Ishikawa (cell line): ENCODE measurements around the gene CLRN3.

Source experiments
- CEBPB ChIP-seq: IDR thresholded peaks from 2 replicates; pipeline ENCODE4 v1.6.1; 2012
- CREB1 ChIP-seq: IDR thresholded peaks from 2 replicates; pipeline ENCODE4 v1.6.1; 2012; ENCODE audit warnings: low read depth
- EGR1 ChIP-seq: IDR thresholded peaks from 2 replicates; pipeline ENCODE4 v1.6.1; 2012
- EP300 ChIP-seq: IDR thresholded peaks from 2 replicates; pipeline ENCODE4 v1.6.1; 2012; ENCODE audit warnings: borderline replicate concordance
- FOXM1 ChIP-seq: IDR thresholded peaks from 2 replicates; pipeline ENCODE4 v1.6.1; 2012; ENCODE audit warnings: low read depth, borderline replicate concordance
- NFIC ChIP-seq: IDR thresholded peaks from 2 replicates; pipeline ENCODE4 v1.6.1; 2012
- RAD21 ChIP-seq: IDR thresholded peaks from 2 replicates; pipeline ENCODE4 v1.6.1; 2012; ENCODE audit warnings: low read depth
- TAF1 ChIP-seq: IDR thresholded peaks from 2 replicates; pipeline ENCODE4 v1.6.1; 2012; ENCODE audit warnings: low read depth, mild to moderate bottlenecking
- TCF12 ChIP-seq: IDR thresholded peaks from 2 replicates; pipeline ENCODE4 v1.6.1; 2012; ENCODE audit warnings: low read depth
- TEAD4 ChIP-seq: IDR thresholded peaks from 2 replicates; pipeline ENCODE4 v1.6.1; 2012
- YY1 ChIP-seq: IDR thresholded peaks from 2 replicates; pipeline ENCODE4 v1.6.1; 2012; ENCODE audit warnings: low read depth
- ZBTB7A ChIP-seq: IDR thresholded peaks from 2 replicates; pipeline ENCODE4 v1.6.1; 2012; ENCODE audit warnings: low read depth
- TF ChIP-seq, protein P1 (sequence below): IDR thresholded peaks from 2 replicates; pipeline ENCODE4 v1.6.1; 2012
- TF ChIP-seq, protein P2 (sequence below): IDR thresholded peaks from 2 replicates; pipeline ENCODE4 v1.6.1; 2012; ENCODE audit warnings: low read depth, mild to moderate bottlenecking
- TF ChIP-seq, protein P3 (sequence below): IDR thresholded peaks from 2 replicates; pipeline ENCODE4 v1.6.1; 2012

The CLRN3 gene

DNA sequence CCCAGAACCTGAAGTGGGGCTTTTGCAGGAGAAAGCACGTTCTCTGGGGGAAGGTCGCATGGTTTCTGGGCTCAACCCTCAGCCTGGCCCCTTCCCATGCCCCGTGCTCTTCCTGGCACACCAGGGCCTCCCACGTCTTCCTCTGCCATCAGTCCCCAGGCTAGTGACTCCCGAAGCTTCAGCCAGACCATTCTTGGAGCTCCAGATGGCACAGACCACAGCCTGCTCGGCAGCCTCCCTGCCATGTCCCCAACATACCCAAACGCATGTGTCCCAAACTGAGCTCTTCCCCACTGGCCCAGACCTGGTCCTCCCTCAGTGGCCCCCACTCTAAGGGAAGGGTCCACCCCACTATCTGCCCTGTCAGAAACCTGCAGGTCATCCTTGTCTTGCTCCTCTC is 47.0 kb downstream of the CLRN3 start:
- TF ChIP-seq NFIC (no peak), EP300 (no peak), TCF12 (no peak), RAD21 (no peak), TEAD4 (no peak), YY1 (no peak), TAF1 (no peak), ZBTB7A (no peak)
- TF ChIP-seq, protein P1, sequence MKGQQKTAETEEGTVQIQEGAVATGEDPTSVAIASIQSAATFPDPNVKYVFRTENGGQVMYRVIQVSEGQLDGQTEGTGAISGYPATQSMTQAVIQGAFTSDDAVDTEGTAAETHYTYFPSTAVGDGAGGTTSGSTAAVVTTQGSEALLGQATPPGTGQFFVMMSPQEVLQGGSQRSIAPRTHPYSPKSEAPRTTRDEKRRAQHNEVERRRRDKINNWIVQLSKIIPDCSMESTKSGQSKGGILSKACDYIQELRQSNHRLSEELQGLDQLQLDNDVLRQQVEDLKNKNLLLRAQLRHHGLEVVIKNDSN = no peak
- TF ChIP-seq, protein P2, sequence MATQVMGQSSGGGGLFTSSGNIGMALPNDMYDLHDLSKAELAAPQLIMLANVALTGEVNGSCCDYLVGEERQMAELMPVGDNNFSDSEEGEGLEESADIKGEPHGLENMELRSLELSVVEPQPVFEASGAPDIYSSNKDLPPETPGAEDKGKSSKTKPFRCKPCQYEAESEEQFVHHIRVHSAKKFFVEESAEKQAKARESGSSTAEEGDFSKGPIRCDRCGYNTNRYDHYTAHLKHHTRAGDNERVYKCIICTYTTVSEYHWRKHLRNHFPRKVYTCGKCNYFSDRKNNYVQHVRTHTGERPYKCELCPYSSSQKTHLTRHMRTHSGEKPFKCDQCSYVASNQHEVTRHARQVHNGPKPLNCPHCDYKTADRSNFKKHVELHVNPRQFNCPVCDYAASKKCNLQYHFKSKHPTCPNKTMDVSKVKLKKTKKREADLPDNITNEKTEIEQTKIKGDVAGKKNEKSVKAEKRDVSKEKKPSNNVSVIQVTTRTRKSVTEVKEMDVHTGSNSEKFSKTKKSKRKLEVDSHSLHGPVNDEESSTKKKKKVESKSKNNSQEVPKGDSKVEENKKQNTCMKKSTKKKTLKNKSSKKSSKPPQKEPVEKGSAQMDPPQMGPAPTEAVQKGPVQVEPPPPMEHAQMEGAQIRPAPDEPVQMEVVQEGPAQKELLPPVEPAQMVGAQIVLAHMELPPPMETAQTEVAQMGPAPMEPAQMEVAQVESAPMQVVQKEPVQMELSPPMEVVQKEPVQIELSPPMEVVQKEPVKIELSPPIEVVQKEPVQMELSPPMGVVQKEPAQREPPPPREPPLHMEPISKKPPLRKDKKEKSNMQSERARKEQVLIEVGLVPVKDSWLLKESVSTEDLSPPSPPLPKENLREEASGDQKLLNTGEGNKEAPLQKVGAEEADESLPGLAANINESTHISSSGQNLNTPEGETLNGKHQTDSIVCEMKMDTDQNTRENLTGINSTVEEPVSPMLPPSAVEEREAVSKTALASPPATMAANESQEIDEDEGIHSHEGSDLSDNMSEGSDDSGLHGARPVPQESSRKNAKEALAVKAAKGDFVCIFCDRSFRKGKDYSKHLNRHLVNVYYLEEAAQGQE = no peak

DNA sequence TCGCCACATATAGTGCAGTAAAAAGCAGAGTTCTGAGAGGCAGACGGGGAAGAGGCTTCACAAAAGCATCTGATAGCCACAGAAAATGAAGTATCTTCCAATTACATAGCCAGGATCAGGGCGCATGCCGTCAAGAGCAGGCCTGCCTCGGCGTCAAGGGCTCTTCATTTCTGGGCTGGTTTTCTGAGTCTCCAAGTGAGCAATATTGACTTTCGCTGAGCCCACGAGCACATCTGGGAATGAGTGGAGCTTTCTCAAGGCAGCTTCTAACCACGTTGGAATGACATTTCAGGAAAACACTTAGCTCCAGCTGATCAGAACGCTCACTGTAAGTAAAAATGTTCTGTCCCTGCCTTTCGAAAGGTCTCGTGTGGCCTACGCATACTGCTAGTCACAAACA is 51.9 kb downstream of the CLRN3 start:
- TF ChIP-seq TAF1 (no peak), FOXM1 (no peak), CREB1 (no peak), EGR1 (no peak), CEBPB (no peak), YY1 (no peak), NFIC (no peak), TEAD4 (no peak), ZBTB7A (no peak), TCF12 (no peak), RAD21 (no peak), EP300 (no peak)
- TF ChIP-seq, protein P1 = no peak
- TF ChIP-seq, protein P2 = no peak
- TF ChIP-seq, protein P3, sequence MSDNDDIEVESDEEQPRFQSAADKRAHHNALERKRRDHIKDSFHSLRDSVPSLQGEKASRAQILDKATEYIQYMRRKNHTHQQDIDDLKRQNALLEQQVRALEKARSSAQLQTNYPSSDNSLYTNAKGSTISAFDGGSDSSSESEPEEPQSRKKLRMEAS = no peak

DNA sequence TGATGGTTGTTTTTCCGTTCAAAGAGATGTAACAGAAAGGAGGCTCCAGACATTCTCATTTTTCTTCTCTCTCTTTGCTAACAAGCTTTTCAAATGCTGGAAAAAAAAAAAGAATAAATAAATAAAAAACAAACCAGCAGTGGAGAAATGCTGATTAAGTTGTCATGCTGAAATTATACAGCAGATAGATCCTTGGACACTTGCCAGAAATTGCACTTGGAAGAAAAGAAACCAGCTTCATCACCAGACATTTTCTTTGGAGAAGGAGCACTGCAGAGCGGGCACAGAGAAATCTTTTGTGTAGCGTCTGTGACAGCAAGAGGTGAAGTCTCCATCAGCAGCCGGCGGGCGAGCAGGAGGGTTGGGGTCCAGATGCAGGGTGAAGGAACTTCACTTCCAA is 55.8 kb downstream of the CLRN3 start:
- TF ChIP-seq NFIC (no peak), YY1 (no peak), CREB1 (no peak), FOXM1 (no peak), RAD21 (no peak), EGR1 (no peak), ZBTB7A (no peak), TCF12 (no peak), CEBPB (no peak), EP300 (no peak), TAF1 (no peak), TEAD4 (no peak)
- TF ChIP-seq, protein P2 = no peak
- TF ChIP-seq, protein P3 = no peak
- TF ChIP-seq, protein P1 = no peak

DNA sequence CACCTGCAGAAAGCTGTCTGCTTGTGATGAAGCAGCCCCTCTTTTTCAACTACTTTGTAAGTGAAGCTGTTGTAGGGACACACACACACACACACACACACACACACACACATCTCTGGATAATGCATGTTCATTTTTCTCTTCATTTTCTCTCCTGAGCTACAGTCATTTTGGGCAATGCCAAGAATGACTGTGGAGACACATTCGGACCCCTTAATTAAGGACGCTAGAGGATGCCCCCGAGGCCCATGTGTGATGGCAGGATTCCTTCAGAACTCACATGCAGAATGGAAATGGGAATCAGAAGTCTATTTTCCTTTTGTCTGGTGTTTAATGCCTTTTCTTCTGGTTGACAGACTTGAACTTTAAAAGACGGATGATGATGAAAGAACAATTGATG is 56.6 kb downstream of the CLRN3 start:
- TF ChIP-seq EP300 (no peak), TAF1 (no peak), NFIC (no peak), ZBTB7A (no peak), CEBPB (no peak), TEAD4 (no peak), RAD21 (no peak), CREB1 (no peak), YY1 (no peak)
- TF ChIP-seq, protein P3 = no peak
